HCT116 (cell line): Measurements from ENCODE around the gene SF3B4. TPM values are rescaled to one million over a fixed set of nuclear protein-coding genes. Genes with fewer than 3 reads are reported as not detected.

Experiments used
- ATAC-seq: fragments of 200-7000 bp; cut with Tn5 transposase; 2 replicates; pipeline ENCODE4 v1.9.1; 2020; ENCODE audit warnings: mild to moderate bottlenecking, moderate library complexity
- BruUV-seq: library from RNA; stranded (reverse); fragments of 400-500 nt; replicated peaks from 2 replicates; lab custom pipeline; 2021; lab: Mats Ljungman, UMichigan
- CTCF ChIA-PET: fragments of 300-600 bp; sonication (Branson Sonifier 250); formaldehyde crosslinking; loops from one replicate; lab custom pipeline; 2021; ENCODE audit warnings: antibody characterized with exemption; lab: Charles Lee
- POLR2A ChIA-PET: fragments of 300-600, 350-600 bp; sonication (Branson Sonifier 250); formaldehyde crosslinking; loops from one replicate; lab custom pipeline; 2021; ENCODE audit warnings: antibody characterized with exemption; lab: Charles Lee
- RAD21 ChIA-PET, 2 experiments: fragments of 300-600 bp; sonication (Branson Sonifier 250); formaldehyde crosslinking; loops; one replicate each; lab custom pipeline; 2023; ENCODE audit warnings: low total read pairs in 2 of 2; ENCODE audit not compliant: uncharacterized antibody in 2 of 2, unreplicated experiment in 2 of 2, low non-redundant PET in 1 of 2; lab: Charles Lee
- DNase-seq: peaks from one replicate; pipeline ENCODE4 v3.0.0-alpha.2; 2010; ENCODE audit warnings: low read depth, low spot score
- H2AFZ ChIP-seq: fragments of 200-600 bp; shearing (Covaris generic), sonication (generic); 2 replicates; pipeline ENCODE4 v1.6.1; 2017; ENCODE audit warnings: low read depth, mixed run types, mixed read lengths, antibody characterized with exemption, low read length; ENCODE audit not compliant: poor library complexity, severe bottlenecking
- H3K27ac ChIP-seq: 2 replicates; pipeline ENCODE4 v1.5.1; 2012; ENCODE audit warnings: low read depth, low read length
- H3K27me3 ChIP-seq: fragments of 200-600 bp; sonication (generic); 2 replicates; pipeline ENCODE4 v1.6.1; 2016; ENCODE audit warnings: mixed run types, low read length, mixed read lengths; ENCODE audit not compliant: insufficient read depth
- H3K36me3 ChIP-seq, 2 experiments: fragments of 200-500 bp in 1 of 2; fragments of 200-600 bp in 1 of 2; sonication (Bioruptor generic) in 1 of 2; sonication (generic) in 1 of 2; 2 replicates each; pipeline versions ENCODE4 v1.5.1 to v1.6.1; 2014 to 2016; ENCODE audit warnings: low read length in 2 of 2, inconsistent platforms in 1 of 2, mixed read lengths in 1 of 2, mixed run types in 1 of 2; ENCODE audit not compliant: insufficient read depth in 2 of 2, control insufficient read depth in 1 of 2
- H3K4me1 ChIP-seq, 2 experiments: fragments of 200-600 bp in 1 of 2; sonication (generic) in 1 of 2; 2 replicates each; pipeline versions ENCODE4 v1.5.1 to v1.6.1; 2012 to 2017; ENCODE audit warnings: low read length in 2 of 2, inconsistent platforms in 1 of 2, mild to moderate bottlenecking in 1 of 2, mixed read lengths in 1 of 2, mixed run types in 1 of 2, moderate library complexity in 1 of 2; ENCODE audit not compliant: insufficient read depth in 2 of 2, control insufficient read depth in 1 of 2
- H3K4me2 ChIP-seq: fragments of 200-600 bp; sonication (generic); 2 replicates; pipeline ENCODE4 v1.6.1; 2017; ENCODE audit warnings: mixed run types, low read length, mixed read lengths
- H3K4me3 ChIP-seq, 2 experiments: fragments of 200-600 bp in 1 of 2; sonication (generic) in 1 of 2; replicated peaks in 1 of 2; 2 replicates each; pipeline ENCODE4 v1.5.1; 2011 to 2016; ENCODE audit warnings: low read length in 2 of 2, control low read depth in 1 of 2, low read depth in 1 of 2, mild to moderate bottlenecking in 1 of 2, mixed read lengths in 1 of 2, mixed run types in 1 of 2
- H3K79me2 ChIP-seq: fragments of 200-600 bp; sonication (generic); 2 replicates; pipeline ENCODE4 v1.6.1; 2017; ENCODE audit warnings: mild to moderate bottlenecking, mixed run types, low read length, moderate library complexity, mixed read lengths; ENCODE audit not compliant: insufficient read depth
- H3K9ac ChIP-seq: fragments of 200-600 bp; sonication (generic); 2 replicates; pipeline ENCODE4 v1.6.1; 2016; ENCODE audit warnings: low read length, mixed read lengths
- H3K9me2 ChIP-seq: fragments of 200-600 bp; sonication (generic), shearing (Covaris generic); 2 replicates; pipeline ENCODE4 v1.6.1; 2017; ENCODE audit warnings: mixed run types, mild to moderate bottlenecking, moderate library complexity; ENCODE audit not compliant: insufficient read depth
- H3K9me3 ChIP-seq, 2 experiments: fragments of 200-500 bp in 1 of 2; fragments of 200-600 bp in 1 of 2; sonication (Bioruptor generic) in 1 of 2; sonication (generic) in 1 of 2; 2 replicates each; pipeline ENCODE4 v1.6.1; 2014 to 2017; ENCODE audit warnings: low read length in 2 of 2, mixed read lengths in 2 of 2, inconsistent platforms in 1 of 2, low read depth in 1 of 2, mild to moderate bottlenecking in 1 of 2, mixed run types in 1 of 2, moderate library complexity in 1 of 2; ENCODE audit not compliant: control insufficient read depth in 1 of 2, insufficient read depth in 1 of 2
- H4K20me1 ChIP-seq: fragments of 200-600 bp; sonication (generic), shearing (Covaris generic); 2 replicates; pipeline ENCODE4 v1.6.1; 2017; ENCODE audit warnings: mixed run types, mild to moderate bottlenecking, moderate library complexity; ENCODE audit not compliant: insufficient read depth
- RAD21 ChIP-seq: IDR thresholded peaks from 2 replicates; pipeline ENCODE4 v1.6.1; 2012; ENCODE audit warnings: low read depth, mild to moderate bottlenecking
- intact Hi-C: fragments of 100-400 bp; cut with micrococcal nuclease; formaldehyde crosslinking; loops from 2 replicates; pipeline ENCODE4 v1.10.0; 2022
- total RNA-seq: library from RNA; stranded (reverse); gene quantifications from one replicate; pipeline ENCODE4 v1.2.1, GENCODE V29; 2021; ENCODE audit not compliant: unreplicated experiment
- TF ChIP-seq, protein P1 (sequence below): IDR thresholded peaks from 2 replicates; pipeline ENCODE4 v1.6.1; 2012

The SF3B4 gene
- total RNA-seq, 1 experiment from 2014 or later: 88.5 TPM

DNA sequence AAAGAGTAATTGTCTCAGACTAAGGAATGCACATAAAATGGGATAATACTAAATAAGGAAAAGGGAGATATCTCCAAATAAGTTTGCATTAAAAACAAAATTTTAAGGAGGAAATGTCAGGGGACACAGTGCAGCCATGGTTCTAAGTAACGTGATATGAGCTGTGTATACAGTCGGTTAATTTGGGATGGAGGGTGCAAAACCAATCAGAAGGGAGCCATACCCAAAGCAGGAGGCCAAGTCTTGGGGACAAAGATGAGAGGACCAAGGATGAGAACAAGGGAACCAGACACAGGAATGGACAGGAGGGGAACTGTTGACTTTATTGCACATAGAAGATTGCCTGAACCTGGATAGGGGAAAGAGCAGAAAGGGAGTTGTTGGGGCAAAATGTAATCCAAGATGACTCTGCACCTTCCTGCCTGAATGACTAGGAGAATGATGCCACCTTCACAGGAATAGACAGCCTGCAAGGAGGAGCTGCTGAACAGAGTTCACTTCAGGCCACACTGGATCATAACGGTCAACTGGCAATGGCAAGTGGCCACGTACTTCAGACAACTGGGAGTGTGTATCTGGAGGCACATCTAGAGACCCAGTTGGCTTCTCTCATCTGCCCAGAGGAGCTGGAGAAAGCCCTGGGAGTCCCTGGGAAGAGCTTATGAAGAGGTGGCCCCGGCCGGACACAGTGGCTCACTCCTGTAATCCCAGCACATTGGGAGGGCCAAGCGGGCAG, 50.2 kb downstream of the SF3B4 start:
- no peak overlapping the region for H3K9ac ChIP-seq
- no peak for TF ChIP-seq RAD21
- TF ChIP-seq, protein P1, sequence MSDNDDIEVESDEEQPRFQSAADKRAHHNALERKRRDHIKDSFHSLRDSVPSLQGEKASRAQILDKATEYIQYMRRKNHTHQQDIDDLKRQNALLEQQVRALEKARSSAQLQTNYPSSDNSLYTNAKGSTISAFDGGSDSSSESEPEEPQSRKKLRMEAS: no peak
- H3K9me3 ChIP-seq: no peaks in the 10 kb centered on the region
- ChIA-PET CTCF (interaction anchor here (1.2 kb wide), 1 partner anchor 292 kb away, joined by 4 read pairs; no protein-coding TSS in a partner anchor), RAD21 (no interaction called here), POLR2A (interaction anchor here (0.6 to 1.8 kb wide), 2 partner anchors 9 to 12 kb away, joined by 6 to 9 read pairs; a partner anchor contains a TSS)
- H3K4me2 ChIP-seq: no peak overlapping the region
- no peak overlapping the region for H3K27ac ChIP-seq
- no peaks in the 10 kb centered on the region for H3K4me1 ChIP-seq
- no peaks in the 10 kb centered on the region for H3K79me2 ChIP-seq
- intact Hi-C loops: no loop called here
- no peaks in the 10 kb centered on the region for H3K36me3 ChIP-seq
- H3K9me2 ChIP-seq: no peaks in the 10 kb centered on the region
- ATAC-seq (0 out of 2 replicates have a peak, but pooled peaks have one; percentile 17), DNase-seq (no peak)
- no TSS peak for BruUV-seq
- no peaks in the 10 kb centered on the region for H4K20me1 ChIP-seq
- H3K27me3 ChIP-seq: no peaks in the 10 kb centered on the region
- H2AFZ ChIP-seq: no peak overlapping the region
- H3K4me3 ChIP-seq: no peak overlapping the region

Other genes with a start within 250 kb of the SF3B4 start
- gene FCGR1A, start 145.1 kb downstream of the SF3B4 start, total RNA-seq: not detected
- 20.4 TPM for gene BOLA1, start 28.2 kb downstream of the SF3B4 start, total RNA-seq
- 0.15 TPM for gene SV2A, start 10.0 kb downstream of the SF3B4 start, total RNA-seq
- 10.5 TPM for gene MTMR11, start 9.1 kb upstream of the SF3B4 start, total RNA-seq
- 23.7 TPM for gene OTUD7B, start 82.9 kb upstream of the SF3B4 start, total RNA-seq
- 28.1 TPM for gene VPS45, start 140.0 kb upstream of the SF3B4 start, total RNA-seq
- 6.9 TPM for gene PLEKHO1, start 222.1 kb upstream of the SF3B4 start, total RNA-seq